HG03095 (cell line): ENCODE results near the gene MAST4.

Source experiments
- ATAC-seq: cut with Tn5 transposase; IDR thresholded peaks from one replicate; pipeline ENCODE4 v1.9.1; 2021; ENCODE audit warnings: moderate library complexity; ENCODE audit not compliant: unreplicated experiment

Gene MAST4

GRCh38 chr5:66945389-66946349 lies 349.5 kb downstream of the MAST4 start:
- ATAC-seq, result peak; percentile 99

GRCh38 chr5:66947458-66947857 lies 351.3 kb downstream of the MAST4 start:
- no peak for ATAC-seq

- ATAC-seq, result no peak
Observed at GRCh38 chr5:66949066-66949465, 352.9 kb downstream of the MAST4 start.

GRCh38 chr5:66952153-66952552 lies 356.0 kb downstream of the MAST4 start:
- no peak for ATAC-seq

- ATAC-seq, result no peak
Observed at GRCh38 chr5:66956439-66956838, 360.2 kb downstream of the MAST4 start.

GRCh38 chr5:66958201-66958979 lies 362.2 kb downstream of the MAST4 start:
- no peak for ATAC-seq

- no peak for ATAC-seq
Observed at GRCh38 chr5:66958980-66959641, 362.9 kb downstream of the MAST4 start.

GRCh38 chr5:66959653-66960052 lies 363.5 kb downstream of the MAST4 start:
- ATAC-seq, result no peak

- no peak for ATAC-seq
Observed at GRCh38 chr5:66960369-66961137, 364.4 kb downstream of the MAST4 start.

DNA sequence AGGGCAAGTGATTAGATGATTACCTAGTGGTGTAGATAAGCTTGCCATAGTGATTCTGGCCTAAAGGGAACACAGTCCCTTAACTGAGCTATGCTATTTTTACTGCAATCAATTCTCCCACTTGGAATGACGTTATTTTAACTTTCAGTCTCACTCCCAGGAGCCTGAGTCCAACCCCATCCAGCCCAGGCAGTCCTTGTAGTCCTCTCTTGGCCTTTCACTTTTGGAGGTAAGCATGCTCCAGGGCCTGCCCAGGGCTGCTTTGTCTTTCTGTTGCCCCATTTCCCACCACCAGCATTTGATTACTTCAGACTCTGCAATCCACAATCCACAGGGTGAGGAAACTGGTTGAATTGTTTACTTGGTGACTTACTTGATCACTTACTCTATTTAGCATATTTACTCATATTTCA lies 367.4 kb downstream of the MAST4 start:
- ATAC-seq, result no peak

DNA sequence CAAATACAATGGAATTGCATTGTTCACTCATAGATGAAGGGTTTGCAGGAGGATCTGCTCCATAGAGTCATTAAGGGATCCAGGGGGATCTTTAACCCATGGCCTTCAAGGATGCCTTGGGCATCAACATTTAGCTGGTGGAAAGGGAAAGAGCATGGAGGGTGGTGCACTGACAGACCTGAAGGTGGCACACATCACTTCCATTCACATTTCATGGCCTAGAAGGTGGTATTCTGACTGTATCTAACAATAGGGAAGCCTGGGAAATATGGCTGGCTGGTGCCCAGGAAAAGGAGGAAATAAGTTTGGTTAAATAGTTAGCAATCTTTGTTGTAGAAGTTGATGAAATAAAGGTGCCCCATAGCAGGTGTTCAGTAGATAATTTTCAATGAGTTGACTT lies 370.2 kb downstream of the MAST4 start:
- no peak for ATAC-seq

GRCh38 chr5:66967102-66967501 lies 370.9 kb downstream of the MAST4 start:
- ATAC-seq, result no peak

DNA sequence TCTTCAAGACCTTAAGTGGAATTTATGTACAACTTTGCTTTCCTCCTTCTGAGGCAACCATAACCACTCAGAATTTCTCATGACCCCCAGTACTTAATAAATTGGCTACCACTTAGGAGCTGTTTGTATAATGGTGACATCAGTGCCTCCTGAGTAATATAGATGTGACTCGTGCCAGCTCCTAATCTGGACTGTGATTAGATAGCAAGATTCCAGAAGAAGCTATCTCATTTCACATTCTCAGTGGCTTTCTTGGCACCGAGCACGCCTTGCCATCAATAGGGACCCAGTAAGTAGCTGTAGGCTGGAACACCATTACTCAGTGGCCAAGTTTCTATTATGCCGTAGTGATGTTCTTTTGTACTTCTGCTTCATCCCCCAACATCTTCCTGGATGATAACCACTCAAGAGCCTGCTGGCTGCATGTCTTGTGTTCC lies 371.7 kb downstream of the MAST4 start:
- ATAC-seq, result no peak

- no peak for ATAC-seq
Observed at GRCh38 chr5:66969484-66969883, 373.3 kb downstream of the MAST4 start.

- no peak for ATAC-seq
Observed at GRCh38 chr5:66969963-66970362, 373.8 kb downstream of the MAST4 start.

GRCh38 chr5:66972004-66972403 lies 375.8 kb downstream of the MAST4 start:
- no peak for ATAC-seq

DNA sequence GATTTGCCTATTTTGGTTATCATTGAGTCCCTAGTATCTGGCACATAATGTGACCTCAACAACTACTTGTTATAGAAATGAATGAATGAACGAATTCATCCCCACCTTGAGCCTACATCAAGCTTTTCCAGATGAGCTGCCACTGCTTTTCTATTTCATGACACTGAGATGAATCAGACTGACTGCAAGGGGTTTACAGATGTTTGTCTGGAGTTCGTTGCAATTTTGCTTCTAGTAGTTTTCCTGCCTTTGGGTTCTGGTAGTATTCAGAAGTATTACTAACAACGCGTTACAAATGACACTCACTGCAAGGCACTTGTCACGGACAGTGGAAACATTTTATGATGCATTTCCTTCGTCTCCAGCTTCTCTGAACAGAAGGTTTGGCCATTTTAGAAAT lies 378.1 kb downstream of the MAST4 start:
- no peak for ATAC-seq

DNA sequence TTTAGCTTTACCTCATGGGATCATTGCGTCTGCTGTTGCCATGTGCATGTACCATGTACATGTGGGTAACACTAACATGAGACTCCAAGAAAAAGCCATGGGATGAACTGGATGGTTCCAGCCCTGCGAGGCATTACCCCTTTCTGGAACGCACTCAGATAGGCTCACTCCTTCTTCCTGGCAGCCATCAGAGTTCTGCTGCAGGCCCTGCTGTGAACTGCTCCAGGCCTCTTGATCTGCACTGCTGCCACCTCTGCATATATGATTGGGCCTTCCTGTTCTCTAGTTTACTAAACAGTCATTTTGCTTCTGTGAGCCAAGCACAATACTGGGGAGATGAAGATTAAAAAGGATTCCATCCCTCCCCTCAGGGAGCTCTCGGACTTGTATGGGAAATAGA lies 379.9 kb downstream of the MAST4 start:
- ATAC-seq, result no peak

- no peak for ATAC-seq
Observed at GRCh38 chr5:66979738-66980137, 383.5 kb downstream of the MAST4 start.

DNA sequence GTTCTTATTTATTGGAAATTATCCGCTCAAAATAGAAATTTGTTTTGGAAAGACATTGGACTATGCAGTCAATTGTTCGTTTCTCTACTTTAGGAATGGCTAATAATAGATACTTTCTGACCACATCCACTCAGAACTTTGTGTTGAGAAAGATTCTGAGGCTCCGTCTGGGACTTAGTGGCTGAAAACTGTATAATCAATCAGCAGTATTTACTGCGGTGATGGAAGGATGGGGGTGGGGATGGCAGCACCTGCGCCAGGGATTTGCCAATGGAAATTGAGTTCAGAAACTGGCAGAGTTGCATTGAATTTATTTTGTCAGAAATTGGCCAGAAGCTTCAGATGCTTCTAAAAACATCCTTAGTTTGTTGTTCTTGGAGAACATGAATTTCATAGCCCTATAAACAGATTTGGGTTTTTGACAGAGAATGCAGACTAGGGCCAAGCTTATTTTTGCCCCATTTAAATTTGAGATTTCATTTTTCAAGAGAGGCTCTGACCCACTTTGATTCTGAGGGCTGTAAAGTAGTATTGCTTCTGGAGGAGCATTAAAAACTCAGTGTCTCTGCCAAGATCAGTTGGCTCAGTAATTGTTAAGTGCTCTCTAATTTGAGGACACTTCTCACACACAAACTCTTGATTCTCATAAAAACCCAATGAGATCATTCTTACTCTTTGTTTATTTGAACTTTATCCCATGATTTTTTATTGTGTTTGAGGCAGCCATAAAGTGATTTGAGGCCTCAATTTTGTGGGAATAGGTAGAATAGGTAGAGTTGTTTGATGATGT lies 385.3 kb downstream of the MAST4 start:
- no peak for ATAC-seq
